Chondrocyte (in vitro differentiated cells): ENCODE measurements around the gene LPAR6. TPM values are rescaled to one million over a fixed set of nuclear protein-coding genes. Genes with fewer than 3 reads are reported as not detected.
A peak's percentile ranks its signal among the peaks of the same experiment; 100 is the strongest.

Experiments
- DNase-seq: peaks from one replicate; pipeline ENCODE4 v3.0.0; 2021; ENCODE audit warnings: mixed read lengths, low spot score
- H3K27ac Mint-ChIP-seq: one replicate; pipeline ENCODE4 v1.8.0; 2021; ENCODE audit warnings: mild to moderate bottlenecking, moderate library complexity, mixed read lengths; ENCODE audit not compliant: unreplicated experiment
- H3K27me3 Mint-ChIP-seq: 2 replicates; pipeline ENCODE4 v1.8.0; 2021; ENCODE audit warnings: low read depth, mixed read lengths
- H3K36me3 Mint-ChIP-seq: 2 replicates; pipeline ENCODE4 v1.8.0; 2021; ENCODE audit warnings: low read depth, mixed read lengths
- H3K4me1 Mint-ChIP-seq: 2 replicates; pipeline ENCODE4 v1.8.0; 2021; ENCODE audit warnings: low read depth, mild to moderate bottlenecking, mixed read lengths
- H3K4me3 Mint-ChIP-seq: one replicate; pipeline ENCODE4 v1.8.0; 2021; ENCODE audit warnings: mild to moderate bottlenecking, moderate library complexity, mixed read lengths; ENCODE audit not compliant: unreplicated experiment
- H3K9me3 Mint-ChIP-seq: 2 replicates; pipeline ENCODE4 v1.8.0; 2021; ENCODE audit warnings: low read depth, mixed read lengths
- CTCF ChIP-seq: fragments of 200-600 bp; sonication (generic); IDR thresholded peaks from 2 replicates; pipeline ENCODE4 v1.5.0; 2021; ENCODE audit warnings: antibody characterized with exemption, mild to moderate bottlenecking, moderate library complexity
- total RNA-seq: library from RNA; stranded (reverse); gene quantifications from 3 replicates; pipeline ENCODE4 v1.2.1, GENCODE V29; 2021

Gene LPAR6
- total RNA-seq, 1 donor from 2014 or later: 4.1 TPM

- H3K27ac Mint-ChIP-seq: peak overlapping the region; percentile 90
- no peak overlapping the region for H3K4me3 Mint-ChIP-seq
- no peaks in the 10 kb centered on the region for H3K27me3 Mint-ChIP-seq
- TF ChIP-seq CTCF: peak; percentile 52
- peaks cover 72% of the 10 kb centered on the region for H3K4me1 Mint-ChIP-seq
- H3K36me3 Mint-ChIP-seq: peaks cover 9% of the 10 kb centered on the region
- DNase-seq: no peak
- H3K9me3 Mint-ChIP-seq: peaks cover 7% of the 10 kb centered on the region
Measured at GRCh38 chr13:48400850-48401291, 12.0 kb downstream of the LPAR6 start.

GRCh38 chr13:48400090-48400694 lies 12.7 kb downstream of the LPAR6 start:
- Mint-ChIP-seq H3K4me3 (no peak overlapping the region), H3K27me3 (no peaks in the 10 kb centered on the region), H3K27ac (peak overlapping the region; percentile 90), H3K4me1 (peaks cover 66% of the 10 kb centered on the region), H3K9me3 (peaks cover 13% of the 10 kb centered on the region), H3K36me3 (peaks cover 15% of the 10 kb centered on the region)
- no peak for DNase-seq
- no peak for TF ChIP-seq CTCF

GRCh38 chr13:48398450-48399095 lies 14.3 kb downstream of the LPAR6 start:
- TF ChIP-seq CTCF: no peak
- Mint-ChIP-seq H3K36me3 (peaks cover 21% of the 10 kb centered on the region), H3K4me3 (no peak overlapping the region), H3K27ac (no peak overlapping the region), H3K27me3 (no peaks in the 10 kb centered on the region), H3K4me1 (peaks cover 51% of the 10 kb centered on the region), H3K9me3 (peaks cover 13% of the 10 kb centered on the region)
- DNase-seq: no peak

GRCh38 chr13:48397744-48398143 lies 15.2 kb downstream of the LPAR6 start:
- DNase-seq: no peak
- H3K4me3 Mint-ChIP-seq: no peak overlapping the region
- H3K36me3 Mint-ChIP-seq: peaks cover 24% of the 10 kb centered on the region
- H3K4me1 Mint-ChIP-seq: peaks cover 46% of the 10 kb centered on the region
- H3K9me3 Mint-ChIP-seq: peaks cover 13% of the 10 kb centered on the region
- TF ChIP-seq CTCF: no peak
- no peaks in the 10 kb centered on the region for H3K27me3 Mint-ChIP-seq
- peak overlapping the region; percentile 57 for H3K27ac Mint-ChIP-seq

GRCh38 chr13:48393698-48394085 lies 19.2 kb downstream of the LPAR6 start:
- no peak for DNase-seq
- Mint-ChIP-seq H3K27ac (no peak overlapping the region), H3K4me3 (no peak overlapping the region), H3K27me3 (no peaks in the 10 kb centered on the region), H3K9me3 (peaks cover 16% of the 10 kb centered on the region), H3K4me1 (peaks cover 10% of the 10 kb centered on the region), H3K36me3 (peaks cover 34% of the 10 kb centered on the region)
- TF ChIP-seq CTCF: no peak
